GM12892 (cell line): ENCODE data around the gene RCVRN.

Experiments
- POLR2A ChIP-seq: IDR thresholded peaks from 2 replicates; pipeline ENCODE4 v1.6.1; 2011; ENCODE audit warnings: low read depth, low read length, control low read depth
- POLR2AphosphoS5 ChIP-seq: IDR thresholded peaks from 2 replicates; pipeline ENCODE4 v1.6.1; 2011; ENCODE audit warnings: low read depth, low read length, control low read depth

DNA sequence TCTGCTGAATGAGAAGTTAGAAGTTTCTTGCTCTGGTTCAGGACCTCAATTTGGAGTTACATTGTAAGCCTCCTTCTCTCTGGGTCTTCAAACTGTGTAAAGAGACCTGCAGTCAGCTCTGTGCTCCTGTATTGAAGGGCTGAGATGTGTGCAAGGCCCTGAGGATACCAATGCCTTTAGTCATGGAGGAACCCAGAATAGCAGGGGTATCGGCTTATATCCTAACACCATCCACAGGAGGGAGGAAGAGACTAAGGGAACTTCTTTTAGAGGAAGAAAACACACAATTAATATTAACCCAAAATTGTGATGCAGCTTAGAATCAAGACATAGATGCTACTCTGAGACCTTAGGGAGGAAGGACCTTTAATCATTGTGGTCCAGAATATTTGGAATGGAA is 42.9 kb downstream of the RCVRN start:
- no peak for TF ChIP-seq POLR2A
- TF ChIP-seq POLR2AphosphoS5, result no peak
